Kidney capillary endothelial cell (primary cell): ENCODE results near the gene MCFD2.
A peak's percentile ranks its signal among the peaks of the same experiment; 100 is the strongest.
"Not testable (repeated sequence)": the region's sequence is repeated elsewhere in the genome, so short reads cannot be mapped to it uniquely, and the experiment has no call there.

ENCODE experiments used
- DNase-seq: peaks from one replicate; pipeline ENCODE4 v3.0.0-alpha.2; 2018; ENCODE audit warnings: low spot score

Gene MCFD2

DNA sequence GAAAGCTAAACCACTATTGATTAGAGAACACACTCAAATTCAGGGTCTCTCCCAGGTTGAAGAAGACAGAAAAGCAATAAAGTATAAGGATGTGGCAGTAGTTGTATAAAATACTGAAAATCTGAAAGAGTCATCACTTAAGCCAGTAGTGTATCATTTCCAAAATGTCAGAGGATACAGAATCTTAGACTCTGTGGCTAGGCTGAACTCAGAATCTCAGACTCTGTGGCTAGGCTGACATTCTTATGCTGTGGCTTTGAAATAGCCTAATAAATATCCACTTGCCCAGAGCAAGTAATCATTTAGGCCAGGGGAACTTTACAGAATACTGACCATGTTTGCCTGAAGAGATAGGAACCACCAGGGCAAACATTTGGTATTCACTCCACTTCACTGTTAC, 13.1 kb downstream of the MCFD2 start:
- DNase-seq: no peak

DNA sequence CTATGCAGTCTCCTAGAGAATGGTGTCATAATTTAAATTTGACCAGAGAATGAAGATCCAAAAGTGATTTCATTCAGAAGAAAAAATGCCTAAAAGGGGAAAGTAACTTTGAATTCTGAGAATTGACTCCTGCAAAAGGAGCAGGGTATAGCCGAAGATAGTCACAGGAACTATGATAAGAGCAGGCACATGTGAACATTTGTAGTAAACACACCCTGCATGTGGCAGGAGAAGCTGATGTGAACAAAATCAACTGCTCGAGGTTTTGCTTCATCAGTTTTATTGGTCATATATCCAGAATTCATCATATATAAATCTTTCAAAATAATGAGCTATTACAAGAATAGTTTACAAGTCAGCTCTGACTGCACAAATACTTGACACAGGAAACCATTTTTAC, 14.0 kb downstream of the MCFD2 start:
- no peak for DNase-seq

DNA sequence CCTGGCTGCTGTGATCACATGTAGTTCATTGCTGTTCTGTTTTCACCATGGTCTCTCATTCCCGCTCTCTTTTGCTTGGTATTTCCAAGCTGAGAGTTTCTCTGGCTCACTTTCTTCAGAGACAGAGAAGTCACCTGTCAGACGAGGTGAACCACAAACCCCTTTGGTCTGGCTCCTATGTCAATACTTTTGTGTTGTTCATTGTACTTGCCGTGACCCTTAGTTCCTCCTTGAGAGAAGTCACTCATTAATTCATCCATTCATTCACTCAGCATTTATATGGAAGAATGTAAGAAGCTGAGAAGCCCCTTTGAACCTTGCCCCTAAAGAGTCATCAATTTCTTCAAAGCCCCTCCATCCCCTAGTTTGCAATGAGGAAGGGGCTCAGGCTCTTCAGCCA, 15.2 kb downstream of the MCFD2 start:
- DNase-seq: no peak

DNA sequence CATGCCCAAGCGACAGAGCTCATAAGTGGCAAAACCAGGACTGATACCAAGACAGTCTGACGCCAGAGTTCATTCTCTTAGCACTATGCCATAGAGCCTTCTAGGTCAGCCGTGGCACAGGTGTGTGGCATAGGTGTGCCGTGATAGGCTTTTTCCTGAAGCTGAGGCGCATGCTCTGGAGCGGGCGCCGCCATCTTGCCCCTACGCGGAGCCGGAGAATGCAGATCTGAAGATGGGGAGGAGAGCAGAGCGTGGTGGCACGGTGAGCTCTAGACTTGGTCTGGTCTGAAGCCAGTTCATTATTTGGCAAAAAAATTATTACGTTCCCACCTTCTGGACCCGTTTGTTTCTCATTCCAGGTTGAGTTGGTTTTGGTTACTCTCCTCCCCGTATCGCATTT, 16.6 kb downstream of the MCFD2 start:
- no peak for DNase-seq

DNA sequence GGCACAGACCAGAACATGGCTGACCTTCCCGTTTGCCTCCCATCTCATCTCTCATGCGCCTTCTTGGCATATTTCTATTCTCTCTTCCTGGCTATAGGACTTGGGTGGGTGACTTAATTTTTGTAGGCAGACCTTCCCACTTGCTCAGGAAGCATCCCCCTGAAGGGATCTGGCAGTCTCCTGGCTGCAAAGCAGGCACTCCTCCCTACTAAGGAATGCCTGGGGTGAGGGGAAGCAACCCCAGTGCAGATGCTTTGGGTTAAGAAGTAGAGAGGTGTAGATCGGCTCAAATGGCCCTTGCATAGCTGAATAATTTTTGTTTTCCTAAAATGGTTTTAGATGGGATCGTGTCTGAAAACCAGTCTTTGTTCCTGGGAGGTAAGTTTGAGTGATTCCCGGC, 17.6 kb downstream of the MCFD2 start:
- DNase-seq: no peak

DNA sequence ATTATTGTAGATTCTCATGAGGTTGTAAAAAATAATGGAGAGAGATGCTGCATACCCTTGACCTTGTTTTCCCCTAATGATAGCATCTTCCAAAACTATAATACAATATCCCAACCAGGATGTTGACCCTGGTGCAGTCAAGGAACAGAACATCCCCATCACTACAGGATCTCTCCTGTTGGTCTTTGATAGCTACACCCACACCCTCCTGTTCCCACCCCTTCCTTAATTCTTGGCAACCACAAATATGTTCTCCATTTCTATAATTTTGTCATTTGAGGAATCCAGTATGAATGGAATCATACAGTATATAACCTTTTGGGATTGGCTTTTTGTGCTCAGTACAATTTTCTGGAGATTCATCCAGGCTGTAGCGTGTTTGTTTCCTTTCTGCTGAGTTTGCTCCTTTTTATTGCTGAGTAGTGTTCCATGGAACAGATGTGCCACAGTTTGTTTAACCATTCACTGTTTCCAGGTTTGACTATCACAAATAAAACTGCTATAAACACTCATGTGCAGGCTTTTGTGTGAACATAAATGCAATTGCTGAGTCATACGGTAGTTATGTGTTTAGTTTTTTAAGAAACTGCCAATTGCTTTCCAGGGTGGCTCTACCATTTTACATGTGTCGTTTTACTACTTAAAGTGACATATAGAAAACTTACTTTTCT, 22.2 kb downstream of the MCFD2 start:
- no peak for DNase-seq

DNA sequence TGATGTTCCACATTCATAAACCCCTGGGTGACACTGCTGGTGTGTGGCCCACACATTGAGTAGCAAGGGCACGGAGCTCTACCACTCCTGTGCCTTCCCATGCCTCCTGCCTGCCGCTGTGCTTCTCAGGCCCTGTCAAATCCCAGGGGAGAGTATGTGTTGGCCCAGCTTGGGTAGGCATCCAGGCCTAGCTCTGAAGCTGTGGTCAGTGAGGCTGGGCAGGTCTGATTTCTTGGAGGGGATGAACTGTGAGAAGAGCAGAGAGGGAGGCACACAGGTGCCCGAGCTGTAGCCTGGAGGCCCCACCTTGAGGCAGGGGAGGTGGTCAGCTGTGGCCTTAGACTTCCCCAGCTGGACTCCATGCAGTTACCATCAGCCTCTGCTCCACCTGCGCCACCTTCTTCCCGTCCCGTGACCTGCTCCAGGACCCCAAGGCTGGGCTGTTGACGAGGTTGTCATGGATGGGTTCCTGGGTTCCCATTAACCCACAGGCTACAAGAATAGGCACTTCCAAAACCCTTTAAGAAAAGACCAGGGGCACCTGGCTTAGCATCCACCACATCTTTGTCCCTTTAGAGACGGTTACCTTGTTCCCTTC, 23.6 kb downstream of the MCFD2 start:
- no peak for DNase-seq

DNA sequence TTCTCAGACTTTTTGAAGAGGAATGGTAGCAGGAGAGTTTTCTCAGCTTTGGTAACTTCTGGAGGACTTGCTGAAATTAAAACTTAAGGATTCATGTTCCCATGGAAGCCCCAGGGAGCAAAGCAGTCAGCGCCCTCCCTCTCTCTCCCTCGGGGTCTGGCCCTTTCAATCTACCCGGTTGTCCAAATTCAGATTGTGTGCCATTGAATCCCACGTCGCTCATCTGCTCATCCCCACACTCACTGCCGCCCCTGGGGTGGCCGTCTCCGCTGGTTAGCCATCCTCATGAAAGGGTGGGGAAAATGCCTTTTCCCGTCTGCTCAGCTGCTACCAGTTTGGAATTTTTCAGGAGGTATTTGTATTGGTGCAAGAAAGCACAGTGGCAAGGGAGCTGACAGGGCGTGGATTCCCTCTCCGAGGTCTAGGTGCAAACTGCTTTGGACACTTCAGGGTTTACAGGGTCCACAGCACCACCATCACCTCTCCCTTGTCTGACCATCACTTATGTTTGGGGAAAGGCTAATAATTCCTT, 27.1 kb downstream of the MCFD2 start:
- DNase-seq: no peak

DNA sequence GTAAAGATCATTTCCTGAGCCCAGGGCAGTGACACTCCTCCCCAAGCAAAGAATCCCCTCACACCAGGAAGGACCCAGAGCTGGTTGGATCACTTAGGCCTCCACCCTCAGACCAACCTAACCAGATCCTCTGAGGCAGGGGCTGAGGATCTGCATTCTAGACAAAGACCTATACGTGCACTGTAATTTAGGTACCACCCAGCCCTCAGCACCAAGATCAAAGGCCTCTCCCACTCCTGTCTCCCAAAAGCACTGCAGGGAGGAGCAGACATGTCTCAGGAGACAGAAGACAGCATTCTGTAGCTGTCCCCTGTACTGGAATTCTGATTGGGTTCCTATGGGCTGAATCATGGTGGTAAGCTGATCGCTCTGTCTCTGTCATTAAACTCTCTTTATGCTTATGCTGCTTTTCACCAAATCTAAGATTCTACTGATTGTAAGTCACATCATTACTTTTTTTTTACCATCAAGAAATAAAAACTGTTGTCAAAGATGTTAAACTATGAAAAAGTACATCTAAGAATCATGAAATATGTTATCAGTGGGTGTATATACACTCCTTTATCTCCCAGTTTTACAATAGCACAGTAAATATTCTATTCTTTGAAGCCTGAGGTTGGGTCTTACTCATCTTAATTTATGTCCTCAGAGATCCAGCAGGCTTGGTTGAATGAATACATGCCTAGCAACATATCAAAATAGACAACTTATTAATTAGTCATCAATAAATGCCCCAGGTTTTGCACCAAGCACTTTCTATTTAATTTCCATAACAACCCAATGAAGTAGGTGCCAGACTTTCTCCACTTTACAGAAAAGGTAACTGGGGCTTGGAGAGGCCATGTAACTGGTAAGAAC, 28.3 kb downstream of the MCFD2 start:
- DNase-seq: no peak

DNA sequence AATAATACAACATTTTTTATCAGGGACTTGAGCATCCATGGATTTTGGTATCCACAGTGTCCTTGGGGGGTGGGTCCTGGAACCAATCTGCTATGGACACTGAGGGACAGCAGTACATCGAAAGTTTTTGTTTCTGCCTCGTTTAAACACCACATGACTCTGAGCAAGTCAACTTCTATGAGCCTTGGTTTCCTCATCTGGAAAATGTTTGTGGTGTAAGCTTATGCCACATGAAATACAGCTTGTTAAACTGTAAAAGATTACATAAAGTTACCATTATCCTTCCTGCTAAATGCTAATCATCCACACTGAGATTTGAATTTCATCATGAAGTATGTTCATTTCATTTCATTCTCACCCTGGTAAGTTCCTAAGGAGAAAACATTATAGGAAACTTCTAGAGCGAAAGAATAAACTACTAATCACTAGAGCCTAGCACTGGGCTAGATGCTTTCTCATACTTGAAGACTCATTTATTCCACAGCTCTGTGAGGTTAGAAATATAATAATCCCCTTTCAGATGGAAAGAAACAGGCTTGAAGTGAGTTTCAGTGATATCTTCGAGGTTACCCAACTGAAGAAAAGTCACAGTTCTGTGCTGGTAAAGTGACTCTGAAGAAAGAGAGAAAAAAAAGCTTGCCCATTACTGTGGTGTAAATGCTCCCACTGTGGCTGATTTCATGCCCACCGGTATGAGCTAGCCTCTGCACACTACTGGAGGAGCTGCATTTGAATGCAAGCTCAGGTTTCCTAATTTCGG, 29.2 kb downstream of the MCFD2 start:
- no peak for DNase-seq

DNA sequence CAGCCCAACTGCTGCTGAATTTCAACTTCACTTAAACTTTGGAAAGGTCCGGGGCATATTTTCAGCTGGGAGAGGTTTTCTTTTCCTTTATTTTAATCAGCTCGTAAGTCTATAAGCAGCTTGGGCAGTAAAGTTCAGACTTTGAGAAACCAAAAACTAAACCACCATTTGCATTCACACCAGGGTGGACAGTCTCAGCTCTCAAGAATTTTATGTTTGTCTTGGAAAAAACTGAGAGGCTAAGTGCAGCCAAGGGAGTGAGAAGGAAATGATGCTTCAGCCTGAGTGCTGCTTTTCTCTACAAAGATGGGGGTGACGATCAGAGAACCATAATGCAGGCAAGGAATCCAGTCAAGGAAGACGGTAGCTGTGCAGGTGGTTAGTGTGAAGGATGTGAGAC, 30.2 kb downstream of the MCFD2 start:
- no peak for DNase-seq

DNA sequence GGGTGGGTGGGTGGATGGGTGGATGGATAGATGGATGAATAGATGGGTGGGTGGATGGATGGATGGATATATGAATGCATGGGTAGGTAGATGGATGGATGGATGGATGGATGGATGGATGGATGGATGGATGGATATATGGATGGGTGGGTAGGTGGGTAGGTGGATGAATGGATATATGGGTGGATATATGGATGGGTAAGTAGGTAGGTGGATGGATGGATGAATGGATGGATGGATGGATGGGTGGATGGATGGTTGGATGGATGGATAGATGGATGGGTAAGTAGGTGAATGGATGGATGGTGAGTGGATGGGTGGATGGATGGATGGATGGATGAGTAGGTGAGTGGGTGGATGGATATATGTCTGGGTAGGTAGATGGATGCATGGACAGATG, 36.1 kb downstream of the MCFD2 start:
- DNase-seq: no peak

DNA sequence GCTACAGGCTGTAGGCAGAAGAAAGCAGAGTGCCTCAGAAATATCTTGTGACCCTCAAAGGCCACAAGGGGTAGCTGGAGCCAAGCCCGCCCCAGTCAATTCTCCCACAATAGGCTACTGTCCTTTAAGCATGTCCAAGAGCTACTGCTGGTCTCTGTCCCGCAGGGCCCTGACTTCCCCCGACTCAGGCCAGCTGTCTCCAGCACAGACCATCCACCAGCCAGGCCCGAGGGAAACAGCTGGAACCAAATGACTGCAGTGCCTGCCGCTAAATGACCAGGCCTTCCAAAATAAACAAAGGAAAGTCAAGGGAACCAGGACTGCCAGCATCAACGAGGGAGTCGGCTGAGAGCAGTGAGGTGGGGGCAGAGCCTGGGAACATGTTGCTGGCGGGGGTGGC, 36.7 kb downstream of the MCFD2 start:
- no peak for DNase-seq

DNA sequence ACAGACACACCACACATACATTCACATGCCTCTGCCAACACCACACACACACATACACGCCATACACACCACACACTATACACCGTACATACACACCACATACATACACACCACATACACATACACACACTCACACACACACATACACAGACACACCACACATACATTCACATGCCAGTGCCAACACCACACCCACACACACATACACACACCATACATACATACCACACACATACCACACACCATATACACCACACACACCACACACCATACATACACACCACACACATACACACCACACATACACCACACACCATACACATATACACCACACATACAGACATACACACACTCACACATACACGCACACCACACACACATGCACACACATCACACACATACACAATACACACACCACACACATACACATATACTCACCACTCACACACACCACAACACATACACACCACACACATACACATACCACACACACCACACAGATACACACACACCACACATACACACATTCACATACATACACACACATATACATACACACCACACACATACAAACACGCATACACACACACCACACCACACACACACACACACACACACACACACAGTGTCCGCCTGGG, 37.2 kb downstream of the MCFD2 start:
- no peak for DNase-seq

DNA sequence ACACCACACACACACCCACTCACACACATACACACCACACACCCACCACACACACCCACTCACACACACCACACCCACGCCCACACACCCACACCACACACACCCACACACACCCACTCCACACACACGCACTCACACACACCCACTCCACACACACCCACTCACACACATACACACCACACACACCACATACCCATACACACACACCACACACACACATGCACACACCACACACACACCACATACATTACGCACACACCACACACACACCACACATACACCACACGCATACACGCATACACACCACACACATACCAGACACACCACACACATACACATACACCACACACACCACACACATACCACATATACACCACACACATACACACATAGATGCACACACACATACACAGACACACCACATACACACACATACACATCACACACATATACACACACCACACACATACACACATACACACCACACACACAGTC, 37.9 kb downstream of the MCFD2 start:
- DNase-seq: no peak

DNA sequence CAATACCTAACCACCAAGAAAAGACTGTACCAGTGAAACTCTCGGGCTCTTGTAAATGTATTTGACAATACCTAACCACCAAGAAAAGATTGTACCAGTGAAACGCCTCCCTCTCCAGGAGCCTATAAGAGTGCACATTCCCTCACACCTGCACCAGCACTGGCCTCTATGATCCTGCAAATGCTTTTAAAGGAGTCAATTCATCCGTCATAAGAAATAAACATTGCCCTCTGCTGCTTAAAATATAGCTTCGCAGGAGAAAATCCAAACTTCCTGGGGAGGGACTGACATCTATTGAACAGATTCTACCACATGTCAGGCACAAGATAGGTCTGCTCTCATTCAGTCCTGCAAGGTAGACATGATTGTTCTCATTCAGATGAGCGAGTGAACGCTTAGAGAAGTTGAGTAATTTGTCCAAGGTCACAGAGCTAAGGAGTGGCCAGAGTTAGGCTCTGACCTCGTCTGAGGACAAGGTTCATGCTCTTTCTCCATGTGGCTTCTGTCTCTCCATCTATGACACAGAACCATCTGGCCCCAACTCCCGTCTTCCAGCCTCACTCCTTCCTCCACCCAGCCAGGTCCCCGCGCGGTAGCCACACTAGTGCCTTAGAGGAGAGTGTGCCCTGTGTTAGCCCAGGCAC, 38.7 kb downstream of the MCFD2 start:
- peak; percentile 68 for DNase-seq

DNA sequence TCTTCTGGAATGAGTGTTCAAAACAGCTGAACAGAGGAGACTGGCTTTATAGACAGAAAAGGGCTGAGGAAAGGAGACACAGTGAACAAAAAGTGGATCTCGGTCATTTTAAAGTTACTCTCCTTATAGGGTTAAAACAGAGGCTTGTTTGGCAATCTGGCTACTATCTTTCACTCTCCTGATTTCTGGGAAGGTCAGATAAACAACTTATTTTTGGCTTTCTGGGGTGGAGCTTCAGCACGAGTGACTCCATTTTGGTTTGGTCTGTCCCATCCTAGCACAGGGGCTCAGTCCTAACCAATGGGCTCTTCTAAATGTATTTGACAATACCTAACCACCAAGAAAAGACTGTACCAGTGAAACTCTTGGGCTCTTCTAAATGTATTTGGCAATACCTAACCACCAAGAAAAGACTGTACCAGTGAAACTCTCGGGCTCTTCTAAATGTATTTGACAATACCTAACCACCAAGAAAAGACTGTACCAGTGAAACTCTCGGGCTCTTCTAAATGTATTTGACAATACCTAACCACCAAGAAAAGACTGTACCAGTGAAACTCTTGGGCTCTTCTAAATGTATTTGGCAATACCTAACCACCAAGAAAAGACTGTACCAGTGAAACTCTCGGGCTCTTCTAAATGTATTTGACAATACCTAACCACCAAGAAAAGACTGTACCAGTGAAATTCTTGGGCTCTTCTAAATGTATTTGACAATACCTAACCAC, 39.5 kb downstream of the MCFD2 start:
- DNase-seq: not testable (repeated sequence)

DNA sequence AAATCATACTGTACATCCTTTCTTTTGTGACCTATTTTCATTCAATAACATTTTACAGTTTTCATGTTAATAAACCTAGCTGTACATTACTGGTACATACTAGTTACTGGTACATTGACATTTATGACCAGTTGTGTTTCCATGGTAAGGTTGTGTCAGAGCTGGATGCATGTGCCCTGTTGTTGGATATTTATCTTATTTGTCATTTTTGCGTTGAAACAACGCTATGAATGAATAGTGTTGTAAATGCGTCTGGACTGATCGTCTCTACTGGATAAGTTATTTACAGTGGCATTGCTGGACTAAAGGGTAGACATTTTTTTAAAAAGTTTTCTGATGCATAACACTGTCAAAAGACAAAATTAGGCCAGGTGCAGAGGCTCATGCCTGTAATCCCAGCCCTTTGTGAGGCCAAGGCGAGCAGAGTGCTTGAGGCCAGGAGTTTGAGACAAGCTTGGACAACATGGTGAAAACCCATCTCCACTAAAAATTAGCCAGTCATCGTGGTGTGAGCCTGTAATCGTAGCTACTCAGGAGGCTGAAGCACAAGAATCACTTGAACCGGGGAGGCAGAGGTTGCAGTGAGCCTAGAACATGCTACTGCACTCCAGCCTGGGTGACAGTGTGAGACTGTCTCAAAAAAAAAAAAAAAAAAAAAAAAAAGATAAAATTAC, 40.2 kb downstream of the MCFD2 start:
- no peak for DNase-seq

DNA sequence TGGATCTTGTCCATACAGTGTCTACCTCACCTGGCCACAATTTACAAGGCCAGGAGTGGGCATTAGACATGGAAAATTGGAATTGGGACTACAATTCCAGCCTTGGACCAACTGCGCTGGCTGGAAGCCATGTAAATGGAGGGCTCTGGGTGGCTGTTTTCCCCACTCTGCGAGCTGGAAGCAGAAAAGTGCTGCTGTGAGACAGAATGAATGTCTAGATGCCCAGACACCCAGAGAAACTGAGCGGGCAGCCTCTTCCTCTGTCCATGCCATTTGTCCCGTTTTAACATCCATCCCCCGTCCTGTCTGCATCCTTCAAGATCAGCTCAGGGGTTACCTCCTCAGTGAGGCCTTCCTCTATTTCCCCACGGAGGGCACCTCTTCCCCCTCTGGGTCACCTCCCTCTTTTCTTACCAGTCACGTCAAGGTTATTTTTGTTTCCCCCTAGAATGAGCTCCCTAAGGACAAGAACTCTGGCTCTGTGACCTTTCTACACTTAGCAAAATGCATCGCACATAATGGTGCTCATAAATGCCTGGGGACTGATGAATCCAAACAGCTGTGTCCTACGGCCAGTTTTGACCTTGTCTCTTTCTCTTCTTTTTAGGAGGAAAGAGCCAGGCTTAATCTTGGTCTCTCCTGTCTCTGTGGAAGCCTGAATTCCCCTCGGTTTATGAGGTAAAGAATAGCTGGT, 41.2 kb downstream of the MCFD2 start:
- no peak for DNase-seq
